HG03521 (cell line): ENCODE results near the gene PCSK7.
A peak's percentile ranks its signal among the peaks of the same experiment; 100 is the strongest.

Source experiments
- ATAC-seq: cut with Tn5 transposase; IDR thresholded peaks from one replicate; pipeline ENCODE4 v1.9.1; 2021; ENCODE audit warnings: mild to moderate bottlenecking, moderate library complexity; ENCODE audit not compliant: unreplicated experiment

Gene PCSK7

GRCh38 chr11:117199916-117200812 is 31.7 kb downstream of the PCSK7 start:
- ATAC-seq, result no peak

GRCh38 chr11:117199053-117199915 is 32.6 kb downstream of the PCSK7 start, which contains the start of gene TAGLN:
TAGLN (plus strand) TSS chr11:117199370; CDS start chr11:117203014, 3,644 bp downstream.
- ATAC-seq, result no peak

- ATAC-seq, result no peak
Measured at GRCh38 chr11:117198613-117199012, 33.3 kb downstream of the PCSK7 start.

GRCh38 chr11:117197516-117198456 is 34.1 kb downstream of the PCSK7 start:
- no peak for ATAC-seq

- ATAC-seq, result no peak
Measured at GRCh38 chr11:117197006-117197405, 34.9 kb downstream of the PCSK7 start.

- ATAC-seq, result no peak
Measured at GRCh38 chr11:117195761-117196160, 36.1 kb downstream of the PCSK7 start.

GRCh38 chr11:117195258-117195657 is 36.6 kb downstream of the PCSK7 start:
- ATAC-seq, result no peak

- no peak for ATAC-seq
Measured at GRCh38 chr11:117194267-117194666, 37.6 kb downstream of the PCSK7 start.

- no peak for ATAC-seq
Measured at GRCh38 chr11:117193130-117194020, 38.5 kb downstream of the PCSK7 start.

GRCh38 chr11:117192401-117192875 is 39.4 kb downstream of the PCSK7 start:
- ATAC-seq, result no peak

- no peak for ATAC-seq
Measured at GRCh38 chr11:117191680-117192400, 40.0 kb downstream of the PCSK7 start.

GRCh38 chr11:117189941-117190544 is 41.8 kb downstream of the PCSK7 start:
- ATAC-seq, result no peak

GRCh38 chr11:117189191-117189940 is 42.5 kb downstream of the PCSK7 start:
- ATAC-seq, result peak; percentile 41

- no peak for ATAC-seq
Measured at GRCh38 chr11:117188620-117189081, 43.2 kb downstream of the PCSK7 start.

- no peak for ATAC-seq
Measured at GRCh38 chr11:117187799-117188481, 43.9 kb downstream of the PCSK7 start.

- no peak for ATAC-seq
Measured at GRCh38 chr11:117187428-117187798, 44.5 kb downstream of the PCSK7 start.

GRCh38 chr11:117187007-117187406 is 44.9 kb downstream of the PCSK7 start:
- no peak for ATAC-seq
